Activated CD4-positive, alpha-beta memory T cell treated with anti-CD3 and anti-CD28 coated beads, Interleukin-2, amount 10 ng/mL, durations not matched to agents 7 days and 5 days (primary cell): ENCODE data around the gene FER. TPM values are rescaled to one million over a fixed set of nuclear protein-coding genes. Genes with fewer than 3 reads are reported as not detected.
"Not testable (repeated sequence)": the region's sequence is repeated elsewhere in the genome, so short reads cannot be mapped to it uniquely, and the experiment has no call there.

ENCODE experiments used
- CTCF ChIA-PET: fragments of 350-600 bp; sonication (Branson Sonifier 250); formaldehyde crosslinking; loops from one replicate; lab custom pipeline; 2021; ENCODE audit warnings: antibody characterized with exemption, inconsistent platforms; lab: Charles Lee
- POLR2A ChIA-PET: fragments of 350-600 bp; sonication (Branson Sonifier 250); formaldehyde crosslinking; loops from one replicate; lab custom pipeline; 2021; ENCODE audit warnings: antibody characterized with exemption; lab: Charles Lee
- DNase-seq: peaks from one replicate; pipeline ENCODE4 v3.0.0-alpha.2; 2020
- H3K27ac Mint-ChIP-seq: one replicate; pipeline ENCODE4 v1.8.0; 2021; ENCODE audit warnings: mild to moderate bottlenecking, mixed read lengths
- H3K27me3 Mint-ChIP-seq: one replicate; pipeline ENCODE4 v1.8.0; 2021; ENCODE audit warnings: mixed read lengths
- H3K36me3 Mint-ChIP-seq: one replicate; pipeline ENCODE4 v1.8.0; 2021; ENCODE audit warnings: low read depth, mixed read lengths
- H3K4me1 Mint-ChIP-seq: one replicate; pipeline ENCODE4 v1.8.0; 2021; ENCODE audit warnings: mixed read lengths
- H3K4me3 Mint-ChIP-seq: one replicate; pipeline ENCODE4 v1.8.0; 2021; ENCODE audit warnings: mild to moderate bottlenecking, mixed read lengths
- H3K9me3 Mint-ChIP-seq: one replicate; pipeline ENCODE4 v1.8.0; 2021; ENCODE audit warnings: mixed read lengths
- total RNA-seq, 2 experiments: library from RNA; stranded (reverse); gene quantifications; one replicate each; pipeline ENCODE4 v1.2.3, GENCODE V29; 2021

The FER gene
- total RNA-seq, 2 experiments from 2014 or later: 6.0 to 7.8 TPM

- H3K9me3 Mint-ChIP-seq: no peaks in the 10 kb centered on the region
- DNase-seq: no peak
- H3K36me3 Mint-ChIP-seq: no peaks in the 10 kb centered on the region
- POLR2A ChIA-PET: no interaction called here
- H3K27me3 Mint-ChIP-seq: no peaks in the 10 kb centered on the region
- H3K4me1 Mint-ChIP-seq: no peaks in the 10 kb centered on the region
- H3K27ac Mint-ChIP-seq: no peak overlapping the region
- CTCF ChIA-PET: no interaction called here
- no peak overlapping the region for H3K4me3 Mint-ChIP-seq
Measured at GRCh38 chr5:108876451-108876850, 128.8 kb downstream of the FER start.

GRCh38 chr5:108878756-108879155, 131.1 kb downstream of the FER start:
- no peaks in the 10 kb centered on the region for H3K36me3 Mint-ChIP-seq

GRCh38 chr5:108881133-108881532, 133.4 kb downstream of the FER start:
- ChIA-PET POLR2A (no interaction called here), CTCF (no interaction called here)
- Mint-ChIP-seq H3K4me1 (no peaks in the 10 kb centered on the region), H3K9me3 (no peaks in the 10 kb centered on the region), H3K27ac (no peak overlapping the region), H3K27me3 (no peaks in the 10 kb centered on the region), H3K36me3 (no peaks in the 10 kb centered on the region), H3K4me3 (no peak overlapping the region)
- DNase-seq: no peak

More at GRCh38 chr5:108878756-108879155, 131.1 kb downstream of the FER start:
- CTCF ChIA-PET: no interaction called here
- Mint-ChIP-seq H3K9me3 (no peaks in the 10 kb centered on the region), H3K4me3 (no peak overlapping the region), H3K4me1 (no peaks in the 10 kb centered on the region), H3K27me3 (no peaks in the 10 kb centered on the region), H3K27ac (no peak overlapping the region)
- no peak for DNase-seq
- POLR2A ChIA-PET: interaction anchor here (0.6 kb wide), 1 partner anchor 51 kb away, joined by 3 read pairs; no protein-coding TSS in a partner anchor

- H3K4me3 Mint-ChIP-seq: no peak overlapping the region
- no peaks in the 10 kb centered on the region for H3K9me3 Mint-ChIP-seq
- H3K4me1 Mint-ChIP-seq: no peaks in the 10 kb centered on the region
- no peaks in the 10 kb centered on the region for H3K27me3 Mint-ChIP-seq
- no peak for DNase-seq
- CTCF ChIA-PET: no interaction called here
- H3K27ac Mint-ChIP-seq: no peak overlapping the region
- POLR2A ChIA-PET: no interaction called here
- no peaks in the 10 kb centered on the region for H3K36me3 Mint-ChIP-seq
Measured at GRCh38 chr5:108884736-108885135, 137.0 kb downstream of the FER start.

- no peak for DNase-seq
- Mint-ChIP-seq H3K4me3 (no peak overlapping the region), H3K27ac (no peak overlapping the region), H3K36me3 (peaks cover 2% of the 10 kb centered on the region), H3K4me1 (no peaks in the 10 kb centered on the region), H3K9me3 (no peaks in the 10 kb centered on the region), H3K27me3 (no peaks in the 10 kb centered on the region)
- CTCF ChIA-PET: interaction anchor here (0.7 kb wide), 1 partner anchor 418 kb away, joined by 3 read pairs; no protein-coding TSS in a partner anchor
- POLR2A ChIA-PET: no interaction called here
Measured at GRCh38 chr5:108898257-108898656, 150.6 kb downstream of the FER start.

GRCh38 chr5:108898707-108899106, 151.0 kb downstream of the FER start:
- H3K4me3 Mint-ChIP-seq: no peak overlapping the region
- ChIA-PET CTCF (interaction anchor here (0.7 kb wide), 1 partner anchor 418 kb away, joined by 3 read pairs; no protein-coding TSS in a partner anchor), POLR2A (no interaction called here)
- H3K36me3 Mint-ChIP-seq: peaks cover 2% of the 10 kb centered on the region
- H3K9me3 Mint-ChIP-seq: no peaks in the 10 kb centered on the region
- no peaks in the 10 kb centered on the region for H3K4me1 Mint-ChIP-seq
- H3K27me3 Mint-ChIP-seq: no peaks in the 10 kb centered on the region
- H3K27ac Mint-ChIP-seq: no peak overlapping the region
- DNase-seq: no peak

- CTCF ChIA-PET: interaction anchor here (0.7 kb wide), 1 partner anchor 417 kb away, joined by 3 read pairs; no protein-coding TSS in a partner anchor
- H3K4me1 Mint-ChIP-seq, DNase-seq, H3K36me3 Mint-ChIP-seq, H3K27ac Mint-ChIP-seq, H3K4me3 Mint-ChIP-seq, POLR2A ChIA-PET, H3K9me3 Mint-ChIP-seq, H3K27me3 Mint-ChIP-seq: not testable (repeated sequence)
Measured at GRCh38 chr5:108899244-108899643, 151.5 kb downstream of the FER start.

- no peaks in the 10 kb centered on the region for H3K27me3 Mint-ChIP-seq
- POLR2A ChIA-PET: no interaction called here
- H3K4me1 Mint-ChIP-seq: no peaks in the 10 kb centered on the region
- CTCF ChIA-PET: no interaction called here
- H3K9me3 Mint-ChIP-seq: no peaks in the 10 kb centered on the region
- no peaks in the 10 kb centered on the region for H3K36me3 Mint-ChIP-seq
- no peak for DNase-seq
- H3K4me3 Mint-ChIP-seq: no peak overlapping the region
- H3K27ac Mint-ChIP-seq: no peak overlapping the region
Measured at GRCh38 chr5:108900668-108901067, 153.0 kb downstream of the FER start.

GRCh38 chr5:108905805-108906204, 158.1 kb downstream of the FER start:
- Mint-ChIP-seq H3K4me1 (no peaks in the 10 kb centered on the region), H3K27ac (no peak overlapping the region), H3K9me3 (peaks cover 3% of the 10 kb centered on the region), H3K36me3 (peaks cover 3% of the 10 kb centered on the region), H3K4me3 (no peak overlapping the region), H3K27me3 (no peaks in the 10 kb centered on the region)
- DNase-seq: no peak
- ChIA-PET CTCF (no interaction called here), POLR2A (no interaction called here)

- POLR2A ChIA-PET: no interaction called here
- Mint-ChIP-seq H3K27me3 (no peaks in the 10 kb centered on the region), H3K4me3 (no peak overlapping the region), H3K27ac (no peak overlapping the region), H3K36me3 (peaks cover 7% of the 10 kb centered on the region), H3K9me3 (peaks cover 5% of the 10 kb centered on the region), H3K4me1 (peaks cover 1% of the 10 kb centered on the region)
- CTCF ChIA-PET: no interaction called here
- no peak for DNase-seq
Measured at GRCh38 chr5:108910627-108911026, 162.9 kb downstream of the FER start.

GRCh38 chr5:108911055-108911454, 163.4 kb downstream of the FER start:
- no peaks in the 10 kb centered on the region for H3K27me3 Mint-ChIP-seq
- DNase-seq: no peak
- H3K4me3 Mint-ChIP-seq: no peak overlapping the region
- no peak overlapping the region for H3K27ac Mint-ChIP-seq
- POLR2A ChIA-PET: no interaction called here
- H3K9me3 Mint-ChIP-seq: peaks cover 5% of the 10 kb centered on the region
- peaks cover 1% of the 10 kb centered on the region for H3K4me1 Mint-ChIP-seq
- H3K36me3 Mint-ChIP-seq: peaks cover 7% of the 10 kb centered on the region
- CTCF ChIA-PET: no interaction called here

- Mint-ChIP-seq H3K4me3 (no peak overlapping the region), H3K4me1 (peaks cover 2% of the 10 kb centered on the region), H3K9me3 (no peaks in the 10 kb centered on the region), H3K36me3 (no peaks in the 10 kb centered on the region), H3K27ac (no peak overlapping the region), H3K27me3 (no peaks in the 10 kb centered on the region)
- CTCF ChIA-PET: no interaction called here
- POLR2A ChIA-PET: no interaction called here
- DNase-seq: no peak
Measured at GRCh38 chr5:108917596-108917995, 169.9 kb downstream of the FER start.

GRCh38 chr5:108919591-108920326, 172.1 kb downstream of the FER start:
- no peaks in the 10 kb centered on the region for H3K27me3 Mint-ChIP-seq
- no peak overlapping the region for H3K4me3 Mint-ChIP-seq
- no peaks in the 10 kb centered on the region for H3K36me3 Mint-ChIP-seq
- no peaks in the 10 kb centered on the region for H3K9me3 Mint-ChIP-seq
- DNase-seq: no peak
- H3K4me1 Mint-ChIP-seq: peaks cover 2% of the 10 kb centered on the region
- ChIA-PET POLR2A (no interaction called here), CTCF (interaction anchor here (0.7 kb wide), 2 partner anchors 520 to 687 kb away, joined by 3 read pairs; no protein-coding TSS in a partner anchor)
- no peak overlapping the region for H3K27ac Mint-ChIP-seq

- Mint-ChIP-seq H3K9me3 (no peaks in the 10 kb centered on the region), H3K27ac (no peak overlapping the region), H3K4me3 (peak overlapping the region; percentile 45), H3K36me3 (no peaks in the 10 kb centered on the region), H3K27me3 (no peaks in the 10 kb centered on the region), H3K4me1 (peaks cover under 1% of the 10 kb centered on the region)
- no peak for DNase-seq
- ChIA-PET POLR2A (no interaction called here), CTCF (no interaction called here)
Measured at GRCh38 chr5:108924457-108924961, 176.8 kb downstream of the FER start.
